ENCODE data around the gene FGF12.
A peak's percentile ranks its signal among the peaks of the same experiment; 100 is the strongest.

Gene FGF12

DNA sequence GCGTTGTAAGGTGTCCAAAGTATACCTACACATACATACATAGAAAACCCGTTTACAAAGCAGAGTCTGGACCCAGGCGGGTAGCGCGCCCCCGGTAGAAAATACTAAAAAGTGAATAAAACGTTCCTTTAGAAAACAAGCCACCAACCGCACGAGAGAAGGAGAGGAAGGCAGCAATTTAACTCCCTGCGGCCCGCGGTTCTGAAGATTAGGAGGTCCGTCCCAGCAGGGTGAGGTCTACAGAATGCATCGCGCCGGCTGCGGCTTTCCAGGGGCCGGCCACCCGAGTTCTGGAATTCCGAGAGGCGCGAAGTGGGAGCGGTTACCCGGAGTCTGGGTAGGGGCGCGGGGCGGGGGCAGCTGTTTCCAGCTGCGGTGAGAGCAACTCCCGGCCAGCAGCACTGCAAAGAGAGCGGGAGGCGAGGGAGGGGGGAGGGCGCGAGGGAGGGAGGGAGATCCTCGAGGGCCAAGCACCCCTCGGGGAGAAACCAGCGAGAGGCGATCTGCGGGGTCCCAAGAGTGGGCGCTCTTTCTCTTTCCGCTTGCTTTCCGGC lies 318.6 kb downstream of the FGF12 start:
- peak; percentile 72 for DNase-seq

DNA sequence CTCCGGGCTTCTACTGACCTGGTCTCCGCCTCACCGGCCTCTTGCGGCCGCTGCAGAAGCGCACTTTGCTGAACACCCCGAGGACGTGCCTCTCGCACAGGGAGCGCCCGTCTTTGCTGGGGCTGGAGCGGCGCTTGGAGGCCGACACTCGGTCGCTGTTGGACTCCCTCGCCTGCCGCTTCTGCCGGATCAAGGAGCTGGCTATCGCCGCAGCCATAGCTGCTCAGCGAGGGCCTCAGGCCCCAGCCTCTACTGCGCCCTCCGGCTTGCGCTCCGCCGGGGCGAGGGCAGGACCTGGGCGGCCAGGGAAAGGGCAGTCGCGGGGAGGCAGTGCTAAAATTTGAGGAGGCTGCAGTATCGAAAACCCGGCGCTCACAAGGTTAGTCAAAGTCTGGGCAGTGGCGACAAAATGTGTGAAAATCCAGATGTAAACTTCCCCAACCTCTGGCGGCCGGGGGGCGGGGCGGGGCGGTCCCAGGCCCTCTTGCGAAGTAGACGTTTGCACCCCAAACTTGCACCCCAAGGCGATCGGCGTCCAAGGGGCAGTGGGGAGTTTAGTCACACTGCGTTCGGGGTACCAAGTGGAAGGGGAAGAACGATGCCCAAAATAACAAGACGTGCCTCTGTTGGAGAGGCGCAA lies 319.2 kb downstream of the FGF12 start:
- DNase-seq = peak; percentile 78

- DNase-seq = no peak
Measured at GRCh38 chr3:192399767-192400166, 327.6 kb downstream of the FGF12 start.

DNA sequence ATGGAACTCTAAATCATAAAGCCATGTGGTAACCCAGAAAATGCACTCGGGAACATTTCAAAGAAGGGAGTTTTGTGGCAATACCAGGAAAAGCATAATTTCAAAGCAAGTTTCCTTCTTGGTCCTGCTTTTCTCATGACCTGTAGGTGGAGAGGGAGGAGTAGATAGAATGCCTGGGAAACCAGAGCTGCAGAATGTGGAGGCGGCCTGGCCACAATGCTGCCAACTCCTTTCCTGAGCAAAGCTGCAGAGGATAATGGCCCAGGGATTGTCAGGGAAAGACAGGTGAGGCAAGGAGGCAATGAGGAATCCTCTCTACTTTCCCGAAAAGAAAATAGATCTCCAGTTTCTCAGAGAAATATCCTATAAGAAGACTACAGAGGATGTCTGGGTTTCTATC lies 330.3 kb downstream of the FGF12 start:
- DNase-seq = no peak

GRCh38 chr3:192395506-192395905 lies 331.8 kb downstream of the FGF12 start:
- DNase-seq = no peak

DNA sequence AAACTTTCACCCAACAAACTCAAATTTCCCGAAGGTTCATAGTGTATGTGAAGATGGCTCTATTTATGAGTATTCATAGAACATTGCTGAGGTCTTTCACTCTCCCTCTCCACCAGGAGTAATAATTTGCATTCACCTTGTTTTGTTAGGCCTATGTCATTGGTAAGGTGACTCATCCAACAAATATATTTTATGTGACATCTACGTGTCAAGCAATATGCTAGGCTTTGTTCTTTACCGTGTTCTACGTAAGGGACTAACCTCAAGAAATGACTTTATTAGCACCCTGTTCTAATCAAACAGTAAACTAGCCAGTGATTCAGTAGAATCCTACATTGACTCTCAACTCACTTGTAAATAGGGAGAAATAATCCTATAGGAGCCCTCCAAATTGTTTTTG lies 334.4 kb downstream of the FGF12 start:
- no peak for DNase-seq

- DNase-seq = no peak
Measured at GRCh38 chr3:192382861-192383260, 344.5 kb downstream of the FGF12 start.

GRCh38 chr3:192373586-192373985 lies 353.8 kb downstream of the FGF12 start:
- peak; percentile 24 for DNase-seq

GRCh38 chr3:192373032-192373431 lies 354.3 kb downstream of the FGF12 start:
- DNase-seq = no peak

GRCh38 chr3:192372616-192373015 lies 354.7 kb downstream of the FGF12 start:
- DNase-seq = peak; percentile 64

DNA sequence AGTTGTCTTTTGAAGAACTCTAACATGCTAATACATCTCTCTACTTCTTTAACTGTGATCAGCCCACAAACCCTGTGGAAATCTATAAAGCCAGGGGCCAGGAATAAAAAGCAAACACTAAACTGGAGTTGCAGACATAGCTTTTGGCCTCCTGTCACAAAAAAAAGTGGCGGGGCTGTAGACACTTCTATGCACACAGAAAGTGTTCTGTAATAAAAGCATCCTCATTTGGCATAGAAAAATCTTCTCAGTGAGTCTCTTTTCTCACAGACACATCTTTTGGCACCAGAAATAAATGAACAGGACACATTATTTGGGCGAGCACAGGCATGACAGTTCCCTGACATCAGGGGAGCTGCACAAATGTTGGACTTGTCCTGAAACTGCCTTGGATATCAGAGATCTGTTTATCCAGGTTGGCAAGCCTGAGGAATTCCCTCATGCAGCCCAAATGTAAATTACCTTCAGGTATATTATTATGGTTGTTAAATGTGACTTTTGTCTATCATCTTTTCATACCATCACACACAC lies 355.4 kb downstream of the FGF12 start:
- DNase-seq = peak; percentile 11

- no peak for DNase-seq
Measured at GRCh38 chr3:192367616-192368015, 359.7 kb downstream of the FGF12 start.

DNA sequence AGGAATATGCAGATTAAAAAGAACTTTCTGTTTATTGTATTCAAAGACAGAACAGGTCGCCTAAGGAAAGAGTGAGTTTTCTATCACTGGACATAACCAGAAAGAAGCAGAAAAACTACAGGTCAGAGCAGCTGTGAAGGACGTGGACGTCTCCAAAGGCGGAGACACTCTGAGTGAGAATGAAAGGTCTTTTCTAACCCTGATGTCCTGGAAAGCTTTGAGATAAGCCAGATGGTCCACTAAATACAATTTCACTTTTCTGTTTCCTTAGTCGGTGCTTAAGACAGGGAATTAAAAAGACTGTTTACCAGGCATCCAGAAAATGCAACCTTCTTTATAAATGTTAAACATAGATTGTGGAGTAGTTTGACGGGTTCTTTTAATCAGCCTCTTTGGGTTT lies 360.4 kb downstream of the FGF12 start:
- DNase-seq = no peak

DNA sequence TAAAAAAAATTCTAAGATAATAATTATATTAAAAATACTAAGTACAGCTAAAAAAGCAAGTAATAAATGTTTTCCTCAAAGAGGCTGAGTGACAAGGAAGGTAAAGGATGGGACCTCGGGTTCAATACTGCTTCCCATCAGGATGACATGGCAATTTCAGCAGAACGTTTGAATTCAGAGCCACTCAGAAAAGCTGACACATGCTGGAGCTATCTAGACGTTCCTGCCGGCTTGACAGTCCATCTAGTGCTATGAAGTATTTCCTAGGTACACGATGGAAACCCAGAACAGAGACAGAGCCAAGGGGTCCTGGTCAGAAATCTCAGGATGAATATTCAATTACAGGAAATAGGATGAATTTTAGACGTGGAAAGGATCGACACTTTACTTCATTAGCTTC lies 361.8 kb downstream of the FGF12 start:
- no peak for DNase-seq

- DNase-seq = no peak
Measured at GRCh38 chr3:192364316-192364715, 363.0 kb downstream of the FGF12 start.

DNA sequence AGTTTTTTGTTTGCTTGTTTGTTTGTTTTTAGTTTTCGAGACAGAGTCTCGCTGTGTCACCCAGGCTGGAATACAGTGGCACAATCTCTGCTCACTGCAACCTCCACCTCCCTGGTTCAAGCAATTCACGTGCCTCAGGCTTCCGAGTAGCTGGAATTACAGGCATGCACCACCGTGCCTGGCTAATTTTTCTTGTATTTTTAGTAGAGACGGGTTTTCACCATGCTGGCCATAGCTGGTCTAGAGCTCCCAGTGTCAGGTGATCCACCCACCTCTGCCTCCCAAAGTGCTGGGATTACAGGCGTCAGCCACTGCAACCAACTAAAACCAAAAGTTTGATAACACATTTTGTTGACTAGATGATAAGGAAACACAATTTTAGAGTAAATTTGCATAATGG lies 372.7 kb downstream of the FGF12 start:
- DNase-seq = no peak

DNA sequence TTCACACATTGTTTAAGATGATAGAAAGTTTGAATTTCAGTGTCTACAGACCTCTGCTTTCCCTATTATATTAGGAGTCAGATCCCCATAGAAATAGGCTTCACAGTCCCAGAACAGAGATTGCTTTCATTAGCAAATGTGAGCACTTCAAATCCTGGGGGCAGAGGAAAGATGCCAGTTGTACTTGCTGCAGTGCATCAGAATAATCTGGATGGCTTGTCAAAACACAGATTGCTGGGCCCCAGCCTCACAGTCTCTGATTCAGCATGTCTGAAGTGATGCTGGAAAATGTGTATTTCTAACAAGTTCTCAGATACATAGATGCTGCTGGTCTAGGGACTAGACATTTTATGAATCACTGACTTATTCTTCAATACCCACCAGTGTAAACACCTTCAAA lies 375.2 kb downstream of the FGF12 start:
- no peak for DNase-seq

DNA sequence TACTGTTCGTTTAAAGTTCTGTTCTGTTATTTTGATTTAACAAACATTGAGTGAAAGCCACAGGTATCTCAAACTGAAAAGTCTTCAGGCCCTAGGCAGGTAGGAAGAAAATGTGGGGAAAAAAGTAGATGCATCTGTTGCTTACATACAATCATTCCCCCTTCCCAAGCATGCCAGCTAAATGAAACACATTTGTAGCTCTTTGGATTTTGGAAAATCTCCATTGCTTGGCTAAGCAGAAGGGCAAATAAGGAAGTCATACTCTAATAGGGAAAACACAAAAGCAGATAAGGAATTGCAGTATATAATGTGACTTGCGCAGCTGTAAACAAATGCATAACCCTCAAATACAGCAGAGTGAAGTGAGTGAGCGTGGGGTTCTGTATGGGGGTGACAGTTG lies 375.9 kb downstream of the FGF12 start:
- no peak for DNase-seq

- DNase-seq = no peak
Measured at GRCh38 chr3:192340031-192340430, 387.3 kb downstream of the FGF12 start.

DNA sequence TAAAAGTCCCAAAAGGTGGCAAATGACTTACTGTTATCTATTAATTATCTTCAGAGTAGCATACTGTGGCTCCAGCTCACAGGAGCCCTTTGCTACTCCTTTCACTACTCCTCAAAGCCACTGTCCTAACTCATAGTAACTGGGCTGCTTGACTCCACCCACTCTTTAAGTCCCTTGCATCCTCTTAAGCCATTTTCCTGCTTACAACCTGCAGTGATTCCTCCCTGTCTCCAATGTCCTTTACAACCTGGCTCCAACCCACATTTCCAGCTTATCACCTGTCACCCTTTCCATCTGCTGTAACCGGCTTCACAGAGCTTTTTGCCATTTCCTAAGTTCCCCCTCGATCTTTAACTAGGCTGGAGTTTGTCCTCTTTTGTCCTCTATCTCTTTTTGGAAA lies 388.1 kb downstream of the FGF12 start:
- no peak for DNase-seq

DNA sequence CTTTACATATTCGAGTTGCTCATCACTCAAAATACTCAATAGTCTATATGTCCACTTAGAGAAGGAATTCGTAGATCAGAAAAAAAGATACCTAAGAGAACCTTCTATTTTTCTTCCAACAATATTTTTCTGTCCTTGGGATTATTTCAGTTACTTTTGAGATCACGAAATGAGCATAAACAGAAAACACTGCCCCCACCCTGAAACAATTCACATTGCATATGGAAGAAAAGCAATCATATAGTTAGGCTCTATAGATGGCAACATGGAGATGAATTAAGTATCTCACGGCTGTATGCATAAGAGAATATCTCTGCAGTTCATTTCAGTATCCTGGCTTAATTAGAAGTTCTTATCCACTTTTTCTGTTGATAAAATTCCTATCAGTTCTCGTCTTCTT lies 391.1 kb downstream of the FGF12 start:
- no peak for DNase-seq

DNA sequence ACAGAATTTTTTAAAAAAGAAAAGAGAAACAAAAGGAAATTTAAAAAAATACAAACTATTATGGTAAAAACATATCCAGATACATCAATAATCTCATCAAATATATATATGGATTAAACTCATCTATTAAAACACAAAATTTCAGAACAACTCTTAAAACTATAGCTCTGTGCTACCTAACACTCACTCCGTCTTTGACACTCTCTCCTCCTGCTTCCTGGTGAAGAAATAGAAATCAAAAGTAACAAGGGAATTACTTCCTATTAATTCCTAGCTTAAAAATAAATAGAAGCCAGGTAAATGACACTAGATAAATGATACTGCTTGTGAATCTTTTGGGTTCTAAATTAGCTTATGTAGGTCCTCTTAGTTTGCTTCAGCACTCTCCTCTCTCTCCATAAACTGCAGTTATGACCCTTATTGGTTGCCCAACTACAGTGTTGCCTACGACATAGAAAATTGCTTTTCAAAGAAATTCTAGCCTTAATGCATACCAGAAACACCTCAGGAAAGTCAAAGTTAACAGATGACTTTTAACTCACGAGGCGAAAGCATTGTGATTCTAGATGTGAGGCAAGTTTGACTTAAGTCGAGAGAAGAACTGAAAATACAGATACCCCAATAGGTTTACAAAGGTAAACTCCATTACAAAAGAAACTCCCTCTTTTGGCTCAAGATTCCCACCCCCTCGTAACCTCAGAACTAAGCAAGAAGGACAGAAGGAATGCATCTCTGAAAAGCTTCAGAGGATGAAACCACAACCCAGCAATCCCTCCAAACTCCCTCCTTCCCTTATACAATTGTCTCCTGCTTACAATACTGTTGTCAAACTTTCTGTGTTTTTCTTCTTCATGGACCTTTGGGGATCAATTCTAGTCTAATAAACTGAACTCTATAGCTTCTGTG lies 394.7 kb downstream of the FGF12 start:
- no peak for DNase-seq

- DNase-seq = no peak
Measured at GRCh38 chr3:192331749-192332385, 395.5 kb downstream of the FGF12 start.

All from retina (tissue), 1 donor.